ENCODE measurements around the gene POU2F2.

The POU2F2 gene

GRCh38 chr19:42156571-42156970 is 24.3 kb upstream of the POU2F2 start:
- Histone ChIP-seq H3K9me3 (ENCODE audit: insufficient read depth, low read length) (no peaks in the 10 kb centered on the region), H3K27ac (ENCODE audit: low read depth, low read length) (no peak overlapping the region), H3K36me3 (ENCODE audit: low read length) (no peaks in the 10 kb centered on the region), H3K27me3 (ENCODE audit: low read length) (no peaks in the 10 kb centered on the region), H2AFZ (ENCODE audit: low read depth, low read length, severe bottlenecking) (no peak overlapping the region), H3K4me2 (ENCODE audit: low read depth, low read length, poor library complexity, severe bottlenecking) (no peak overlapping the region), H3K9me2 (replicated peaks; ENCODE audit: insufficient read depth, low read length) (no peaks in the 10 kb centered on the region), H3K9ac (ENCODE audit: low read length) (no peak overlapping the region), H3K79me2 (ENCODE audit: insufficient read depth, low read length) (no peaks in the 10 kb centered on the region), H3F3A (ENCODE audit: insufficient read depth) (no peaks in the 10 kb centered on the region), H4K20me1 (ENCODE audit: low read depth, low read length) (no peaks in the 10 kb centered on the region), H3K4me3 (ENCODE audit: insufficient read depth, low read length, poor library complexity, severe bottlenecking) (no peak overlapping the region)
- TF ChIP-seq EZH2phosphoT487 (conservative IDR thresholded peaks at IDR 0.05; ENCODE audit: low read length): no peak

- no peaks in the 10 kb centered on the region for H3F3A ChIP-seq (ENCODE audit: insufficient read depth)
- no peaks in the 10 kb centered on the region for H3K79me2 ChIP-seq (ENCODE audit: insufficient read depth, low read length)
- TF ChIP-seq, protein P1, sequence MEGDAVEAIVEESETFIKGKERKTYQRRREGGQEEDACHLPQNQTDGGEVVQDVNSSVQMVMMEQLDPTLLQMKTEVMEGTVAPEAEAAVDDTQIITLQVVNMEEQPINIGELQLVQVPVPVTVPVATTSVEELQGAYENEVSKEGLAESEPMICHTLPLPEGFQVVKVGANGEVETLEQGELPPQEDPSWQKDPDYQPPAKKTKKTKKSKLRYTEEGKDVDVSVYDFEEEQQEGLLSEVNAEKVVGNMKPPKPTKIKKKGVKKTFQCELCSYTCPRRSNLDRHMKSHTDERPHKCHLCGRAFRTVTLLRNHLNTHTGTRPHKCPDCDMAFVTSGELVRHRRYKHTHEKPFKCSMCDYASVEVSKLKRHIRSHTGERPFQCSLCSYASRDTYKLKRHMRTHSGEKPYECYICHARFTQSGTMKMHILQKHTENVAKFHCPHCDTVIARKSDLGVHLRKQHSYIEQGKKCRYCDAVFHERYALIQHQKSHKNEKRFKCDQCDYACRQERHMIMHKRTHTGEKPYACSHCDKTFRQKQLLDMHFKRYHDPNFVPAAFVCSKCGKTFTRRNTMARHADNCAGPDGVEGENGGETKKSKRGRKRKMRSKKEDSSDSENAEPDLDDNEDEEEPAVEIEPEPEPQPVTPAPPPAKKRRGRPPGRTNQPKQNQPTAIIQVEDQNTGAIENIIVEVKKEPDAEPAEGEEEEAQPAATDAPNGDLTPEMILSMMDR (IDR thresholded peaks at IDR 0.05; ENCODE audit: insufficient read depth, low read length, poor library complexity, severe bottlenecking): no peak
- TF ChIP-seq EZH2phosphoT487 (conservative IDR thresholded peaks at IDR 0.05; ENCODE audit: low read length): no peak
- H3K4me3 ChIP-seq (ENCODE audit: insufficient read depth, low read length, poor library complexity, severe bottlenecking): no peak overlapping the region
- H3K9me3 ChIP-seq (ENCODE audit: insufficient read depth, low read length): no peaks in the 10 kb centered on the region
- no peak overlapping the region for H3K9ac ChIP-seq (ENCODE audit: low read length)
- no peak overlapping the region for H3K4me2 ChIP-seq (ENCODE audit: low read depth, low read length, poor library complexity, severe bottlenecking)
- no peak overlapping the region for H3K27ac ChIP-seq (ENCODE audit: low read depth, low read length)
- H3K27me3 ChIP-seq (ENCODE audit: low read length): no peaks in the 10 kb centered on the region
- H3K9me2 ChIP-seq (replicated peaks; ENCODE audit: insufficient read depth, low read length): no peaks in the 10 kb centered on the region
- no peaks in the 10 kb centered on the region for H3K36me3 ChIP-seq (ENCODE audit: low read length)
- H2AFZ ChIP-seq (ENCODE audit: low read depth, low read length, severe bottlenecking): no peak overlapping the region
- H4K20me1 ChIP-seq (ENCODE audit: low read depth, low read length): no peaks in the 10 kb centered on the region
Observed at GRCh38 chr19:42155796-42156195, 23.6 kb upstream of the POU2F2 start.

GRCh38 chr19:42154471-42155323 is 22.5 kb upstream of the POU2F2 start:
- Histone ChIP-seq H3K27ac (ENCODE audit: low read depth, low read length) (no peak overlapping the region), H4K20me1 (ENCODE audit: low read depth, low read length) (no peaks in the 10 kb centered on the region), H3K79me2 (ENCODE audit: insufficient read depth, low read length) (no peaks in the 10 kb centered on the region), H3K4me3 (ENCODE audit: insufficient read depth, low read length, poor library complexity, severe bottlenecking) (no peak overlapping the region), H3K36me3 (ENCODE audit: low read length) (no peaks in the 10 kb centered on the region), H3K9me3 (ENCODE audit: insufficient read depth, low read length) (no peaks in the 10 kb centered on the region), H2AFZ (ENCODE audit: low read depth, low read length, severe bottlenecking) (no peak overlapping the region), H3K9ac (ENCODE audit: low read length) (no peak overlapping the region), H3K9me2 (replicated peaks; ENCODE audit: insufficient read depth, low read length) (no peaks in the 10 kb centered on the region), H3F3A (ENCODE audit: insufficient read depth) (no peaks in the 10 kb centered on the region), H3K27me3 (ENCODE audit: low read length) (no peaks in the 10 kb centered on the region), H3K4me2 (ENCODE audit: low read depth, low read length, poor library complexity, severe bottlenecking) (no peak overlapping the region)
- TF ChIP-seq, protein P1 (IDR thresholded peaks at IDR 0.05; ENCODE audit: insufficient read depth, low read length, poor library complexity, severe bottlenecking): no peak
- no peak for TF ChIP-seq EZH2phosphoT487 (conservative IDR thresholded peaks at IDR 0.05; ENCODE audit: low read length)
